Kidney tubule cell (primary cell): ENCODE measurements around the gene GCDH.
"Not testable (repeated sequence)": the region's sequence is repeated elsewhere in the genome, so short reads cannot be mapped to it uniquely, and the experiment has no call there.

Experiments
- DNase-seq: peaks from one replicate; pipeline ENCODE4 v3.0.0-alpha.2; 2018; ENCODE audit warnings: low spot score

The GCDH gene

DNA sequence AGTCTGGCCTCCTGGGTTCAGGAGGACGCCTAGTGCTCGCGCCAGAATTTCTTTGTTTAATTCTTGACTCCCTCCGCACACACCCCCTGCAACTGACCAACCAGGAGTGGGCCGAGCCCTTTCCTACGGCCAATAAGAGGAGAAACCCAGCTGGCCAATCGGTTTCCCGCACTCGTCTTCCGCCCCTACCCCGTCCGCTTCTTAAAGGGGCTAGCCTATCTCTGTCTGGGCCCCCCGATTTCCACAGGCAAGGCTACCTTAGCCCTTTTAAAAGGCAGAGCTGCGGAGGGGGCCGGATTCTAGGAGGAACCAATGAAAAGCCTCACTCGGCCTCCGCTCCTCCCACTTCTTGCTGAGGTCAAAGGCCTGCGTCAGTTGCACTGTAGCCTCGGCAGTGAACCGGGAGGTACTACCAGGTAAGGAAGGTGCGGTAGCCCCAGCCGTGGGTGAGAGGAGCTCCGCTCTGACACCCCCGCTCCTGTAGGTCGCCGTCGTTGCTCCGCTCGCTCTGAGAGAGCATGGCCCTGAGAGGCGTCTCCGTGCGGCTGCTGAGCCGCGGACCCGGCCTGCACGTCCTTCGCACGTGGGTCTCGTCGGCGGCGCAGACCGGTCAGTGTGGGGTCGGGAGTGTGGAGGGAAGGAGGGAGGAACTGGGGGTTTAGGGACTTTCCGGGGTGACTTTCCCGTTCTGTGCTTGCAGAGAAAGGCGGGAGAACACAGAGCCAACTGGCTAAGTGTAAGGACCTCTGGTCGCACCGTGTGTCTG is at the start of gene GCDH:
Gene GCDH (plus strand): TSS at position 374 of the 766 bp plus-strand sequence. CDS start 145 bp downstream, at position 519.
- peak; percentile 99 for DNase-seq

DNA sequence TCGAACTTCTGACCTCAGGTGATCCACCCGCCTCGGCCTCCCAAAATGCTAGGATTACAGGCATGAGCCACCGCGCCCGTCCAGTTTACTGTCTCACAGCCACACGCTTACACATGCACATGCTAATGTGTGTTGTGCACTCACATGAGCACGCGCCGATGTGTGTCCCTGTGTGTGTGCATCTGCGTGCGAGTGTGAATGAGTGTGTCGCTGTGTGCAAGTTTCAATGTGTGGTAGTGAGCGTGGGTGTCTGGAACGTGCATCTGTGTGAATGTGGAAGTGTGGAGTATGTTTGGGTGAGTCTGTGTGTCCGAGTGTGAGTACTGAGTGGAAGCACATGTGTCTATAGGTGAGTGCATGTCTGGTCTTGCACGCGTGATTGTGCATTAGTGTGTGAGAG is 48.4 kb upstream of the GCDH start:
- no peak for DNase-seq

- DNase-seq, result no peak
Measured at GRCh38 chr19:12843328-12843727, 47.6 kb upstream of the GCDH start.

GRCh38 chr19:12843999-12844732 is 46.8 kb upstream of the GCDH start:
- no peak for DNase-seq

DNA sequence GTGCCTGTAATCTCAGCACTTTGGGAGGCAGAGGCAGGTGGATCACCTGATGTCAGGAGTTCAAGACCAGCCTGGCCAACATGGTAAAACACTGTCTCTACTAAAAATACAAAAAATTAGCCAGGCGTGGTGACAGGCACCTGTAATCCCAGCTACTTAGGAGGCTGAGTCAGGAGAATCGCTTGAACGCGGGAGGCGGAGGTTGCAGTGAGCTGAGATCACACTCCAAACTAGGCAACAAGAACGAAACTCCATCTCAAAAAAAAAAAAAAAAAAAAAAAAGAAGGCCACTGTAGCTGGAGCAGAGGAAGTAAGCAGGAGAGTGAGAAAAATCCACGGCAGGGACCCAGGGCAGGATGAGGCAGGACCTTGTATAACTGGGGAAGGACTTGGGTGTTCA is 44.3 kb upstream of the GCDH start:
- not testable (repeated sequence) for DNase-seq

DNA sequence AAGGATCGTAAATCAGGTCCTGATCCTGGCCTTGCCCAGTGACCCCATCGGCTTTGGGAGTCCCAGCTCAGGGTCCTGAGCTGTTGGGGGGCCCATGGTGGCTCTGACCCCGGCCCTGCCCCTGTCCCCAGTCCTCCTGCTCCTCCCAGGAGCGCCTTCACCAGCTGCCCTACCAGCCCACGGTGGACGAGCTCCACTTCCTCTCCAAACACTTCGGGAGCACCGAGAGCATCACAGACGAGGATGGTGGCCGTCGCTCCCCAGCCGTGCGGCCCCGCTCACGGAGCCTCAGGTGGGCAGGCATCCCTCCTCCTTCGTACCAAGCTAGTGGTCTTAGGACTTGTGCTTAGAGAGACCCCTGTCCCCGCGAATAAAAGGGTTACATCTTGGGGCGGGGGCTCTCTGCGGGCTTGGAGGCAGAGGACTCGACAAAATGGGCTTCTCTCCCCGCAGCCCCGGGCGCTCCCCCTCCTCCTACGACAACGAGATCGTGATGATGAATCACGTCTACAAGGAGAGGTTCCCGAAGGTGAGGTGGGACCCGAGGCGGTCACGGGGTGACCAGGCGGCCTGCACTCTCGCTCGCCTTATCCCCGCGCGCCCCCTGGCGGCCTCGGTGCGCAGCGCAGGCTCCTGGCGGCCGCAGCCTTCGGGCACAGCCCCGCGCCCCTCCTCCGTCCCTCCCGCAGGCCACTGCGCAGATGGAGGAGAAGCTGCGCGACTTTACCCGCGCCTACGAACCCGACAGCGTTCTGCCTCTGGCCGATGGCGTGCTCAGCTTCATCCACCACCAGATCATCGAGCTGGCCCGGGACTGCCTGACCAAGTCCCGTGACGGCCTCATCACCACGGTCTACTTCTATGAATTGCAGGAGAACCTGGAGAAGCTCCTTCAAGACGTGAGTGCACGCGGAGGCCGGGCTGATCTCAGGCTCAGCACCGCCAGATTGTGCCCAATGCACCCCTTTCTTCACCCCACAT is 43.5 kb upstream of the GCDH start:
- DNase-seq, result peak; percentile 88

GRCh38 chr19:12856653-12857052 is 34.3 kb upstream of the GCDH start:
- DNase-seq, result no peak

- DNase-seq, result no peak
Measured at GRCh38 chr19:12858041-12858928, 32.7 kb upstream of the GCDH start.

DNA sequence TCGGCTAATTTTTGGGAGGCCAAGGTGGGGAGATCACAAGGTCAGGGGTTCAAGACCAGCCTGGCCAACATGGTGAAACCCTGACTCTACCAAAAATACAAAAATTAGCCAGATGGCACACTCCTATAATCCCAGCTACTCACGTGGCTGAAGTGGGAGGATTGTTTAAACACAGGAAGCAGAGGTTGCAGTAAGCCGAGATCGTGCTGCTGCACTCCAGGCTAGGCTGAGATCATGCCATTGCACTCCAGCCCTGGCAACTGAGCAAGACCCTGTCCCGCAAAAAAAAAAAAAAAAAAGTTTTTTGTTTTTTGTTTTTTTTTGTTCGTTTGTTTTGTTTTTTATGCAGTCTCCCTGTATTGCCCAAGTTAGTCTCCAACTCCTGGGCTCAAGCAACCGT is 31.4 kb upstream of the GCDH start:
- no peak for DNase-seq

DNA sequence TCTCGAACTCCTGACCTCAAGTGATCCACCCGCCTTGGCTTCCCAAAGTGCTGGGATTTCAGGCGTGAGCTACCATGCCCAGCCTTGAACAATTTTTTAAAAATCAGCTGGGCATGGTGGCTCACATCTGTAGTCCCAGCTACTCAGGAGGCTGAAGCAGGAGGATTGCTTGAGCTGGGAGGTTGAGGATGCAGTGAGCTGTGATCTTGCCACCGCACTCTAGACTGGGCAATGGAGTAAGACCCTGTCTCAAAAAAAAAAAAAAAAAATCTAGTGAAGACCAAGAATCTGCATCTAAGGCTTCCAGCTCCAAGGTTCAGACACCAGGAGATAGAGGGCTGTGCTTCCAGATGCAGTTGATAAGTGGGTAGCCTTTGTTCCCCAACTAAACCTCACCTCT is 26.8 kb upstream of the GCDH start:
- DNase-seq, result no peak

- DNase-seq, result no peak
Measured at GRCh38 chr19:12864721-12865715, 25.9 kb upstream of the GCDH start.

DNA sequence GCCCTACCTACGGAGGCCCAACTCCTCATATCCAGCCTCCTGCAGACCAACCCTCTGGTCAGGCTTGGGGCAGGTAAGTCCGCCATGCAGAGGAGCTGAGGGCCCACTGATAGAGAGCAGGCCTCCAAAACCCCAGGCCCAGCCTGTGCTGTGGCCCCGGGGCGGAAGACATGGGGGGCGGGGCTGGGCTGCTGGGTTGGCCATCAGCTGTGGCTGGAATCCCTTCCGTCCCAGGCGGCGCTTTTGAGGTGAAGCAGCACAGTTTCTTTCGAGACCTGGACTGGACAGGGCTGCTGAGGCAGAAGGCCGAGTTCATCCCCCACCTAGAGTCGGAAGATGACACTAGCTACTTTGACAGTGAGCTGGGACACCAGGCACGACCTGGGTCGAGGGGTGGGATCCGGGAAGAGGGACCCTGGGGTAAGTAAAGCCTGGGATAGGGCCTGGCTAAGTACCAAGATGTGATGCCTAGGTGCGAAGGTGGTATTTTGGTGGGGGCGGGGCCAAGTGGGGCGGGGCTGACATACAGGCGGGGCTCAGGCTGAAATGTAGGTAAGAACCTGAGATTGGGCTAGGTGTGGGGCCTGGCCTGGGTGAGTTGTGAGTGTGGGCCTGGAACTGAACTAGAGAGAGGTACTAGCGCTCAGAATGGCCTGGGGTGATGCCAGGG is 25.1 kb upstream of the GCDH start:
- no peak for DNase-seq

- DNase-seq, result no peak
Measured at GRCh38 chr19:12866416-12867119, 24.4 kb upstream of the GCDH start.

GRCh38 chr19:12867120-12868099 is 23.6 kb upstream of the GCDH start:
- DNase-seq, result peak; percentile 61

DNA sequence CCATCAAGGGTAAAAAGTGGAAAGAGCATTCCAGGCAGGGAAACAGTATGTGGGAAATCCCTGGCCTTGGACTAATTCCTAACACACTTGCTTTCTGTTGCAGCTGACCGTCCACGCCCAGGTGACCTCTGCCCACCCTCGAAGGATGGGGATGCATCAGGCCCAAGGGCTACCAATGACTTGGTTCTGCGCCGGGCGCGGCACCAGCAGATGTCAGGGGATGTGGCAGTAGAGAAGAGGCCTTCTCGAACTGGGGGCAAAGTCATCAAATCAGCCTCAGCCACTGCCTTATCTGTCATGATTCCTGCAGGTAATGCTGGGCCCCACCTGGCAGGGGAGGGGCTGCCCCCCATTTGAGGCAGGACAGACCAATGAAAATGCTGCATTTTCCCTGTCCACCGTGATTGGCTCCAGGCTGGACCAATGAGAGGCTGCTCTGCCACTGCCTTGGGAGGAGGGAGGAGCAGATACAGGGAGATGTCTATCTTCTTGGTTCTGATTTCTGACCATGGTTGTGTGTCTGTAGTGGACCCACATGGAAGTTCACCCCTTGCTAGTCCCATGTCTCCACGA is 22.3 kb upstream of the GCDH start:
- DNase-seq, result no peak

GRCh38 chr19:12871681-12872080 is 19.3 kb upstream of the GCDH start:
- no peak for DNase-seq

DNA sequence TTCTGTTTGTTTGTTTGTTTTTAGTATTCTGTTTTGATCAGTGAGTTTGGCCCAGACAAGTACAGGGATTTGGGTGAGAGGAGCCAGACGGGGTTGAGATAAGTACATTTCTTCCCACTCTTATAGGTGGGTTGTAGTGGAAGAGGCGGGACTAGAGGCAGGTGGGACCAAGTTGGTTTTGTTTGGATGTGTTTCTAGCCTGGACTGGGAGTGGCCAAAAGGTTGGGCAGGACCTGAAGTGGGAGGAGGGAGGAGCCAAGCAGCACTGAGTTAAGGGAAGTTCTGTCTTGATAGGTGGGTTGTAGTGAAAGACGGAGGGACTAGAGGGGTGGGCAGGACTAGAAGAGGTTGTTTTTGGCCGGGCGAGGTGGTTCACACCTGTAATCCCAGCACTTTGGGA is 18.7 kb upstream of the GCDH start:
- no peak for DNase-seq
